GM12878 (cell line): Measurements from ENCODE around the gene STEAP1B. TPM values are rescaled to one million over a fixed set of nuclear protein-coding genes. Genes with fewer than 3 reads are reported as not detected.

Source experiments
- ATAC-seq: fragments of 200-7000 bp; cut with Tn5 transposase; 3 replicates; pipeline ENCODE4 v1.9.1; 2020; ENCODE audit warnings: mild to moderate bottlenecking, moderate library complexity
- BruUV-seq: library from RNA; stranded (reverse); fragments of 400-500 nt; replicated peaks from 2 replicates; lab custom pipeline; 2021; lab: Mats Ljungman, UMichigan
- CTCF ChIA-PET: fragments of 300-600 bp; sonication (Branson Sonifier 250); formaldehyde crosslinking; extraction: SDS; loops from one replicate; lab custom pipeline; 2021; ENCODE audit warnings: inconsistent platforms; lab: Yijun Ruan, JAX
- POLR2A ChIA-PET: fragments of 350-600 bp; formaldehyde crosslinking; extraction: SDS; loops from one replicate; lab custom pipeline; 2021; ENCODE audit warnings: inconsistent platforms; lab: Charles Lee
- RAD21 ChIA-PET: fragments of 300-600 bp; sonication (Branson Sonifier 250); formaldehyde crosslinking; loops from one replicate; lab custom pipeline; 2023; ENCODE audit warnings: antibody characterized with exemption; ENCODE audit not compliant: unreplicated experiment; lab: Charles Lee
- SMC1A ChIA-PET: fragments of 300-600 bp; sonication (Branson Sonifier 250); formaldehyde crosslinking; loops from one replicate; lab custom pipeline; 2023; ENCODE audit not compliant: unreplicated experiment, uncharacterized antibody; lab: Charles Lee
- DNase-seq: peaks from one replicate; pipeline ENCODE4 v3.0.0-alpha.2; 2011; ENCODE audit warnings: low read depth, low spot score
- FAIRE-seq: peaks from 3 replicates; lab custom pipeline; 2011; peaks lifted over from hg19 to GRCh38; lab: Jason Lieb, UNC
- H2AFZ ChIP-seq: 2 replicates; pipeline ENCODE4 v1.6.0; 2011; ENCODE audit warnings: low read depth, low read length, control low read depth; ENCODE audit not compliant: control insufficient read depth
- H3K27ac ChIP-seq: 2 replicates; pipeline ENCODE4 v1.5.1; 2011; ENCODE audit warnings: control low read depth; ENCODE audit not compliant: control insufficient read depth, insufficient read depth
- H3K27me3 ChIP-seq, 2 experiments: replicated peaks in 1 of 2; 2 replicates each; pipeline versions ENCODE4 v1.6.0 to v1.6.1; 2011; ENCODE audit warnings: low read length in 1 of 2; ENCODE audit not compliant: control insufficient read depth in 2 of 2, insufficient read depth in 2 of 2
- H3K36me3 ChIP-seq, 2 experiments: 2 replicates each; pipeline ENCODE4 v1.5.1; 2011; ENCODE audit warnings: low read length in 1 of 2; ENCODE audit not compliant: control insufficient read depth in 2 of 2, insufficient read depth in 2 of 2
- H3K4me1 ChIP-seq: 2 replicates; pipeline ENCODE4 v1.6.1; 2011; ENCODE audit warnings: mild to moderate bottlenecking, low read length, moderate library complexity, mixed read lengths; ENCODE audit not compliant: control insufficient read depth, insufficient read depth
- H3K4me2 ChIP-seq: 2 replicates; pipeline ENCODE4 v1.6.0; 2011; ENCODE audit warnings: control low read depth; ENCODE audit not compliant: control insufficient read depth, insufficient read depth
- H3K4me3 ChIP-seq: fragments of 200-600 bp; sonication (generic); 2 replicates; pipeline ENCODE4 v1.5.1; 2016
- H3K79me2 ChIP-seq: 2 replicates; pipeline ENCODE4 v1.6.0; 2011; ENCODE audit warnings: low read length; ENCODE audit not compliant: control insufficient read depth, insufficient read depth
- H3K9ac ChIP-seq: 2 replicates; pipeline ENCODE4 v1.8.0; 2011; ENCODE audit warnings: low read length, control low read depth, mixed read lengths; ENCODE audit not compliant: control insufficient read depth, insufficient read depth
- H3K9me3 ChIP-seq: replicated peaks from 3 replicates; pipeline ENCODE4 v1.5.1; 2011; ENCODE audit warnings: mild to moderate bottlenecking, low read length; ENCODE audit not compliant: control insufficient read depth, insufficient read depth
- H4K20me1 ChIP-seq: 2 replicates; pipeline ENCODE4 v1.6.0; 2011; ENCODE audit not compliant: control insufficient read depth, insufficient read depth
- ATF2 ChIP-seq: IDR thresholded peaks from 2 replicates; pipeline ENCODE4 v1.6.1; 2012; ENCODE audit warnings: low read length, inconsistent platforms
- CBFB ChIP-seq: IDR thresholded peaks from 2 replicates; pipeline ENCODE4 v1.6.1; 2016; ENCODE audit warnings: antibody characterized with exemption, low read depth
- EP300 ChIP-seq, 2 experiments: fragments of 150-350 bp in 1 of 2; IDR thresholded peaks; 2 replicates each; pipeline ENCODE4 v1.6.1; 2011 to 2012; ENCODE audit warnings: low read depth in 2 of 2, low read length in 2 of 2, borderline replicate concordance in 1 of 2, improper control_type of control experiment in 1 of 2, inconsistent platforms in 1 of 2; ENCODE audit not compliant: control insufficient read depth in 1 of 2
- ESRRA ChIP-seq: IDR thresholded peaks from 2 replicates; pipeline ENCODE4 v1.6.1; 2012; ENCODE audit warnings: mild to moderate bottlenecking, low read length, improper control_type of control experiment
- KDM1A ChIP-seq: fragments of 200-600 bp; sonication (generic); IDR thresholded peaks from 2 replicates; pipeline ENCODE4 v1.6.1; 2016; ENCODE audit warnings: borderline replicate concordance
- MTA2 ChIP-seq: fragments of 450-650 bp; IDR thresholded peaks from 2 replicates; pipeline ENCODE4 v1.6.1; 2016; ENCODE audit warnings: low read depth, mild to moderate bottlenecking, moderate library complexity
- NFXL1 ChIP-seq: fragments of 450-650 bp; IDR thresholded peaks from 2 replicates; pipeline ENCODE4 v1.6.1; 2017; ENCODE audit warnings: antibody characterized with exemption, mild to moderate bottlenecking, borderline replicate concordance
- NFYB ChIP-seq: IDR thresholded peaks from 2 replicates; pipeline ENCODE4 v1.6.1; 2011; ENCODE audit warnings: low read depth, mild to moderate bottlenecking, low read length, improper control_type of control experiment, moderate library complexity; ENCODE audit not compliant: insufficient read depth
- PML ChIP-seq: IDR thresholded peaks from 2 replicates; pipeline ENCODE4 v1.6.1; 2012; ENCODE audit warnings: low read length, inconsistent platforms
- POLR2AphosphoS5 ChIP-seq: IDR thresholded peaks from 2 replicates; pipeline ENCODE4 v1.6.1; 2011; ENCODE audit warnings: mild to moderate bottlenecking, low read length, inconsistent platforms
- RCOR1 ChIP-seq: conservative IDR thresholded peaks from 2 replicates; pipeline ENCODE4 v1.6.1; 2012; ENCODE audit warnings: low read depth, low read length, improper control_type of control experiment
- SIX5 ChIP-seq: IDR thresholded peaks from 2 replicates; pipeline ENCODE4 v1.6.1; 2011; ENCODE audit warnings: mild to moderate bottlenecking, low read depth, low read length, moderate library complexity; ENCODE audit not compliant: severe bottlenecking
- SKIL ChIP-seq: fragments of 450-650 bp; IDR thresholded peaks from 2 replicates; pipeline ENCODE4 v1.6.1; 2017; ENCODE audit warnings: mild to moderate bottlenecking, low read depth, inconsistent platforms; ENCODE audit not compliant: poor library complexity, severe bottlenecking
- USF2 ChIP-seq: IDR thresholded peaks from 2 replicates; pipeline ENCODE4 v1.6.1; 2011; ENCODE audit warnings: low read depth, low read length, improper control_type of control experiment, borderline replicate concordance
- ZNF207 ChIP-seq: fragments of 450-650 bp; IDR thresholded peaks from 2 replicates; pipeline ENCODE4 v1.6.1; 2014; ENCODE audit warnings: antibody characterized with exemption, mild to moderate bottlenecking, borderline replicate concordance
- ZNF687 ChIP-seq: fragments of 450-650 bp; IDR thresholded peaks from 2 replicates; pipeline ENCODE4 v1.6.1; 2017; ENCODE audit warnings: mild to moderate bottlenecking, moderate library complexity
- WGBS: methylation state at CpG from one replicate; pipeline ENCODE4 v1.1.6; 2016; ENCODE audit warnings: low lambda C conversion rate; ENCODE audit not compliant: insufficient replicate concordance, insufficient coverage; ENCODE audit errors: missing lambda C conversion rate; 5-methylcytosine and 5-hydroxymethylcytosine counted together
- in situ Hi-C: fragments of 300-500 bp; cut with MboI; formaldehyde crosslinking; loops from 9 replicates; pipeline ENCODE4 v1.14.3; 2018; ENCODE audit warnings: mixed read lengths
- intact Hi-C: fragments of 100-400 bp; cut with micrococcal nuclease; formaldehyde crosslinking; loops from one replicate; pipeline ENCODE4 v1.14.2; 2022; ENCODE audit not compliant: unreplicated experiment
- polyA plus RNA-seq, 11 experiments: library from polyadenylated mRNA; depleted of rRNA in 4 of 11; unstranded in 6 of 11; stranded (reverse) in 5 of 11; fragments of >200 nt; fragmentation: Nextera tagmentation in 4 of 11; fragmentation: Illumina TruSeq in 1 of 11; extraction: Ambion mirVana in 4 of 11; extraction: Trizol in 1 of 11; gene quantifications; 1 replicate in 1 of 11; 2 replicates in 10 of 11; pipeline versions ENCODE4 v1.2.1 to v1.2.3, GENCODE V29; 2011 to 2016; ENCODE audit warnings: inconsistent platforms in 2 of 11, missing spikeins in 2 of 11, low read depth in 1 of 11
- total RNA-seq, 4 experiments: library from RNA; depleted of rRNA in 3 of 4; stranded (reverse); fragments of >200 nt in 3 of 4; fragmentation: Illumina TruSeq in 1 of 4; extraction: Trizol in 1 of 4; gene quantifications; 2 replicates each; pipeline versions ENCODE4 v1.2.1 to v1.2.3, GENCODE V29; 2013 to 2021

STEAP1B gene
- total and polyA plus RNA-seq, 10 of the 15 experiments (the other 5 are each of a cell fraction or from before 2014, with no cell fraction given) = 0.14 TPM; not detected in 9

- WGBS = 37% methylated on average over 3 of the region's 3 CpGs
- SMC1A ChIA-PET = no interaction called here
- TF ChIP-seq ATF2 (no peak), ESRRA (no peak), NFXL1 (no peak), CBFB (no peak), RCOR1 (no peak), PML (no peak), NFYB (no peak), SIX5 (no peak), KDM1A (no peak), SKIL (no peak), MTA2 (no peak), USF2 (no peak), ZNF207 (no peak), POLR2AphosphoS5 (no peak), EP300 (IDR thresholded peaks at IDR 0.05; ENCODE audit: borderline replicate concordance in 1 of 2, control insufficient read depth in 1 of 2, low read depth in 2 of 2, low read length in 2 of 2) (no peak), ZNF687 (no peak)
Observed at GRCh38 chr7:22404421-22405023, 95.5 kb downstream of the STEAP1B start.

More at GRCh38 chr7:22404421-22405023, 95.5 kb downstream of the STEAP1B start:
- Histone ChIP-seq H3K4me1 (peaks cover 17% of the 10 kb centered on the region), H3K9me3 (no peaks in the 10 kb centered on the region; the same call in 2 of the 3 replicates), H3K9ac (no peak overlapping the region), H2AFZ (no peak overlapping the region), H3K36me3 (no peaks in the 10 kb centered on the region), H4K20me1 (no peaks in the 10 kb centered on the region), H3K4me3 (no peak overlapping the region), H3K27me3 (no peaks in the 10 kb centered on the region; a peak in 1 of 4 replicates), H3K79me2 (no peaks in the 10 kb centered on the region), H3K27ac (no peak overlapping the region), H3K4me2 (no peak overlapping the region)
- ChIA-PET CTCF (no interaction called here), RAD21 (no interaction called here), POLR2A (no interaction called here)
- no TSS peak for BruUV-seq
- ATAC-seq (no peak), DNase-seq (no peak), FAIRE-seq (no peak)
- in situ Hi-C loops = no loop called here
- intact Hi-C loops = loop anchor here (5.0 kb wide), 1 partner anchor 43 kb away; no protein-coding TSS in a partner anchor
